ENCODE measurements around the gene DNM3.
A peak's percentile ranks its signal among the peaks of the same experiment; 100 is the strongest.

Gene DNM3

DNA sequence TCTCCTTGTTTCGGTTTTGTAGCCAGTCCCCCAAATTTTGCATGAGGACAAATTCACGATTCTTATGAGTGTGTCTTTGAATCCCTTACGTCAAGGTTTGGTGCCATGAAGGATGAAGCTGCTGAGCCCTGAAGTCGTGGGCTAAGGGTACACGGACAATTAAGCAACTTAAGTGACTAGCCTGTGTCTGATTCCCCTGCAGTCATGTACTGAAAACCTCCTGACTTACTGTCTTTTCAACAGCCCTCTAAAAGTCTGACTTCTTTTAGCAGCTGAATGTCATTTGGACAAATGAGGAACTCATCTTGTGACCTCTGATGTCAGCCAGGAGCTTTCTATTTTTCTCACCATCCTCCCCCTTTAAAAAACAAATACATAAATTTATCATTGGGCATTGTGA is 552.1 kb downstream of the DNM3 start:
- Histone ChIP-seq H3K27me3 (no peaks in the 10 kb centered on the region), H4K20me1 (no peaks in the 10 kb centered on the region), H3K36me3 (no peaks in the 10 kb centered on the region), H3K4me3 (no peak overlapping the region), H3K4me1 (peaks cover 35% of the 10 kb centered on the region), H3K9me3 (peaks cover 5% of the 10 kb centered on the region; the same call in 1 of the 2 replicates), H3K9ac (no peak overlapping the region), H3K27ac (no peak overlapping the region), H3K4me2 (no peak overlapping the region)
- no peak for TF ChIP-seq Cebpa-rat (IDR thresholded peaks at IDR 0.05)

DNA sequence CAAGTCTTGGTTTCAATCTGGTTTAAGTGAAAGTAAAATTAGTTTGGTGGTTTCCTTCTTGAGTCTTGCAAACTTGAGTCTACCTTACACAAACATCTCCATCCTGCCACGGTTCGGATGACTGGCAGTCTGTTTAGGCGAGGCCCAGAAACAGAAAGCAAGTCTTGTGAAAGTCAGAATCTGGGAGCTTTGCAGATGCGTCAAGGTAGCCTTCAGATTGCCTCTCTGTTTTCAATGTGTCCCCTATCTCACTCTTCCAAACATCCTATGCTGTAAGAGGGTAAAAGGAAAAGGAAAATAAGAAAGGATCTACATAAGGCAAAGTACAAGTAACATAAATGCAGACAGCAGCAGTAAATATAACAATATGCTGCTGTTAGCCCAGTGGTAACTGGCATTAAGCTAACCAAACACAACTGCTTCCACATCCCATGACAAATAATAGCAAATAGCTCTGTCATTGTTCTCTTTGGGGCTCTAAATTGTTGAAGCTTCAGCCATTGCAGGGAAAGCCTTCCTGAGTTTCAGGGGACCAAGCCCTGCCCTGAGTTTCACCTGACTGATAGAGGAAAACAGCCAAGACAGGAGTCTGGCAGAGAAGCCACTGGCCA is 552.9 kb downstream of the DNM3 start:
- no peak for TF ChIP-seq Cebpa-rat (IDR thresholded peaks at IDR 0.05)
- peak overlapping the region; percentile 16; the same call in 1 of the 2 replicates for H3K9ac ChIP-seq
- H3K4me2 ChIP-seq = peak overlapping the region; percentile 70
- H3K27ac ChIP-seq = no peak overlapping the region
- peaks cover 38% of the 10 kb centered on the region for H3K4me1 ChIP-seq
- H3K4me3 ChIP-seq = no peak overlapping the region
- no peaks in the 10 kb centered on the region for H3K36me3 ChIP-seq
- no peaks in the 10 kb centered on the region for H3K27me3 ChIP-seq
- H3K9me3 ChIP-seq = peaks cover 5% of the 10 kb centered on the region; the same call in 1 of the 2 replicates
- H4K20me1 ChIP-seq = no peaks in the 10 kb centered on the region

GRCh38 chr1:172394811-172395210 is 553.5 kb downstream of the DNM3 start:
- H3K36me3 ChIP-seq = no peaks in the 10 kb centered on the region
- H3K4me3 ChIP-seq = no peak overlapping the region
- no peaks in the 10 kb centered on the region for H4K20me1 ChIP-seq
- peaks cover 5% of the 10 kb centered on the region; the same call in 1 of the 2 replicates for H3K9me3 ChIP-seq
- no peak overlapping the region for H3K9ac ChIP-seq
- no peak overlapping the region for H3K27ac ChIP-seq
- H3K4me1 ChIP-seq = peaks cover 41% of the 10 kb centered on the region
- peak overlapping the region; percentile 70 for H3K4me2 ChIP-seq
- no peaks in the 10 kb centered on the region for H3K27me3 ChIP-seq
- no peak for TF ChIP-seq Cebpa-rat (IDR thresholded peaks at IDR 0.05)

DNA sequence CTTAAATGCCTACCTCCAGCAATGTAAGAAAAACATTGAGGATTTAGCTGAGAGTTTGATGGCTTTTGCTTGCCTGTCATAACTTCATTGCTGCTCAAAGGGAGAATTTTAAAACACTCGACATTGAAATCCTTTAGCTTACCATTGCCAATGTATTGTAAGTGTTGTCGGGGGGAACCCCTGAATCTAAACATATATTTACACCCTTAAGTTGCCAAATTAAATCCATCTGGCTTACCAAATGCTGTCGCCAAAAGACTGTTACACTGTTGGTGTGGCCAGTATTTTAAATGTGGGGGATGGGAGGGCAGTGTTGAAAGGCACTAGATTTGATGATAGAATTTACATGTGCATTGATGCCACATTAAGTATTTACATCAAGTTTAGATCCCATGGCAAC is 554.3 kb downstream of the DNM3 start:
- Histone ChIP-seq H3K27ac (no peak overlapping the region), H3K4me1 (peaks cover 41% of the 10 kb centered on the region), H3K4me3 (no peak overlapping the region), H3K36me3 (no peaks in the 10 kb centered on the region), H3K27me3 (no peaks in the 10 kb centered on the region), H4K20me1 (no peaks in the 10 kb centered on the region), H3K4me2 (no peak overlapping the region), H3K9me3 (peaks cover 5% of the 10 kb centered on the region; the same call in 1 of the 2 replicates), H3K9ac (no peak overlapping the region)
- TF ChIP-seq Cebpa-rat (IDR thresholded peaks at IDR 0.05) = no peak

- no peak for TF ChIP-seq Cebpa-rat (IDR thresholded peaks at IDR 0.05)
- Histone ChIP-seq H3K9ac (no peak overlapping the region), H3K27me3 (no peaks in the 10 kb centered on the region), H3K27ac (no peak overlapping the region), H3K4me1 (peaks cover 31% of the 10 kb centered on the region), H3K4me3 (no peak overlapping the region), H4K20me1 (no peaks in the 10 kb centered on the region), H3K9me3 (peaks cover 5% of the 10 kb centered on the region; the same call in 1 of the 2 replicates), H3K36me3 (no peaks in the 10 kb centered on the region), H3K4me2 (no peak overlapping the region)
Observed at GRCh38 chr1:172397221-172397620, 555.9 kb downstream of the DNM3 start.

DNA sequence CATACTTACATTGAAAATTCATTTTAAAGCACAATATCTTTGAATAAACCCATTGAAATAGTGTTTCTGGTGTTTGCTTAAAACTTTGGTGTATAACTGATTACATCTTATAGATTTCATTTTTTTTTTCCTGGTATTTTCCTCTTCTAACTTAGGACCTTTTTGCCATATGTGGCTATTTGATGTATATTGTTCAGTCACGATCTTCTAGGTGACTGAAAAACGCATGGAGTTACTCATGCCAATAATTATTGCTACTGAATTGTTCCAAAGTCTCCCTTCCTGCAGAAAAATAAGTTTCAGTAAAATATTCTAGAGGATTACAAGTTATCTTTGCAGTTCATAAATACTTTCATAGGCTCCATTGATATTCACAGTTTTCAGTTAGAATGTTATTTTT is 556.3 kb downstream of the DNM3 start:
- Histone ChIP-seq H4K20me1 (no peaks in the 10 kb centered on the region), H3K27me3 (no peaks in the 10 kb centered on the region), H3K36me3 (no peaks in the 10 kb centered on the region), H3K4me2 (no peak overlapping the region), H3K9ac (no peak overlapping the region), H3K9me3 (peaks cover 5% of the 10 kb centered on the region; the same call in 1 of the 2 replicates), H3K4me1 (peaks cover 31% of the 10 kb centered on the region), H3K4me3 (no peak overlapping the region), H3K27ac (no peak overlapping the region)
- TF ChIP-seq Cebpa-rat (IDR thresholded peaks at IDR 0.05) = no peak

GRCh38 chr1:172398193-172398592 is 556.9 kb downstream of the DNM3 start:
- no peak overlapping the region for H3K27ac ChIP-seq
- TF ChIP-seq Cebpa-rat (IDR thresholded peaks at IDR 0.05) = no peak
- peaks cover 31% of the 10 kb centered on the region for H3K4me1 ChIP-seq
- no peak overlapping the region for H3K9ac ChIP-seq
- H3K9me3 ChIP-seq = peaks cover 5% of the 10 kb centered on the region; the same call in 1 of the 2 replicates
- no peaks in the 10 kb centered on the region for H3K36me3 ChIP-seq
- no peaks in the 10 kb centered on the region for H4K20me1 ChIP-seq
- no peak overlapping the region for H3K4me3 ChIP-seq
- H3K4me2 ChIP-seq = no peak overlapping the region
- no peaks in the 10 kb centered on the region for H3K27me3 ChIP-seq

- H3K9ac ChIP-seq = no peak overlapping the region
- no peak for TF ChIP-seq Cebpa-rat (IDR thresholded peaks at IDR 0.05)
- H3K4me2 ChIP-seq = peak overlapping the region; percentile 12; the same call in 1 of the 2 replicates
Observed at GRCh38 chr1:172398970-172399755, 557.9 kb downstream of the DNM3 start.

DNA sequence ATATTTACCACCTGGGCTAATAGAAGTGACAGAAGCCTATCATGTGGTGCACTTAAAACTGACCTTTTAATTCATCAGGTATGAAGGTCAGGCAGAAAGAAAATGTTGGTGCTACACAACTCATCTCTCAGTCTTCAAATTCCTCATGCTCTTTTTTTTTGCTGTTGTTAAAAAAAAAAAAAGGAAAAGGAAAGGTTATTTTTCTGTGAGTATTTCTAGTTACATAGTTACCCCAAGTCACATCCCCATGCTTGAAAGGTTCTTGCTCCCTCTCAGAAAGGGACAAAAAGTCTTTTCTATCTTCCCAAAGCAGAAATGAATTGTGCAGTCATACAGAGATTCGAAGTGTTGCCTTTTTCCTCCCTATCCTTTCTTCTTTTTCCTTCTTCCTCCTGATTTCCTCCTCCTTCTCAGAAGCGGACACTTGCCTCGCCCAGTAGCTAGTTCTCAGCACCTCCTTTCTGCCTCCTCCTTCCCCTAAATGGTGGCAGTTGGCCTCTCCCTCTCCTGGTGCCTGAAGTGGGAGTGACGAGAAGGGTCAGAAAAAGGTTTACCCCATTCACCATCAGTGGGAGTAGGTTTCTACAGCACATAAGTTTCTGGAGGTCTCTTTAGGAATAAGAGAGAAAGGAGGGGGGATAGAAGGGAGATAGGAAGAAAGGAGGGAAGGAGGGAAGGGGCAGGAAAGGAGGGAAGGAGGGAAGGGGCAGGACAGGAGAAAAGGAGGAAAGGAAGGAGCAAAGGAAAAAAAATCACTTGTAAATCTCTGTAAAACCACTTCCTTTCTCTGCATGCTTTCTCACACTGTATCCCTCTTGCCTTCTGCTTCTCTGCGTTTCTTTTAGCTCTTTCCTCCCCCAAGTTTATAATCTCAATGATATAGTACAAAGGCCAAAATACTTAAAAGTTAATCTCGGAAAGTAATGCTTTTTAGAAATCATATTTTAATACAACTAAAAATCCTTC is 558.7 kb downstream of the DNM3 start:
- TF ChIP-seq Cebpa-rat (IDR thresholded peaks at IDR 0.05) = no peak
- Histone ChIP-seq H3K9ac (no peak overlapping the region), H3K36me3 (no peaks in the 10 kb centered on the region), H3K27me3 (no peaks in the 10 kb centered on the region), H3K9me3 (peaks cover 5% of the 10 kb centered on the region; the same call in 1 of the 2 replicates), H3K27ac (no peak overlapping the region), H3K4me3 (no peak overlapping the region), H3K4me1 (peaks cover 13% of the 10 kb centered on the region), H3K4me2 (peak overlapping the region; percentile 18), H4K20me1 (no peaks in the 10 kb centered on the region)

More at GRCh38 chr1:172398970-172399755, 557.9 kb downstream of the DNM3 start:
- no peak overlapping the region for H3K4me3 ChIP-seq
- no peaks in the 10 kb centered on the region for H4K20me1 ChIP-seq
- no peaks in the 10 kb centered on the region for H3K36me3 ChIP-seq
- H3K27me3 ChIP-seq = no peaks in the 10 kb centered on the region
- peaks cover 5% of the 10 kb centered on the region; the same call in 1 of the 2 replicates for H3K9me3 ChIP-seq
- no peak overlapping the region for H3K27ac ChIP-seq
- H3K4me1 ChIP-seq = peaks cover 21% of the 10 kb centered on the region

Measured in BLaER1 (cell line).